Stimulated activated CD4-positive, alpha-beta T cell treated with anti-CD3 and anti-CD28 coated beads, Interleukin-2, amount 100 ng/mL, for 4 hours (primary cell): ENCODE results near the gene DCN.

Experiments used
- DNase-seq: peaks from one replicate; pipeline ENCODE4 v3.0.0-alpha.2; 2020; ENCODE audit warnings: low read depth

DCN gene

GRCh38 chr12:91100906-91101305, 81.7 kb downstream of the DCN start:
- no peak for DNase-seq

GRCh38 chr12:91099836-91100235, 82.8 kb downstream of the DCN start:
- no peak for DNase-seq

- DNase-seq = no peak
These were observed 83.3 kb downstream of the DCN start for GRCh38 chr12:91099341-91099740.

- DNase-seq = no peak
These were observed 83.7 kb downstream of the DCN start for GRCh38 chr12:91098941-91099340.

DNA sequence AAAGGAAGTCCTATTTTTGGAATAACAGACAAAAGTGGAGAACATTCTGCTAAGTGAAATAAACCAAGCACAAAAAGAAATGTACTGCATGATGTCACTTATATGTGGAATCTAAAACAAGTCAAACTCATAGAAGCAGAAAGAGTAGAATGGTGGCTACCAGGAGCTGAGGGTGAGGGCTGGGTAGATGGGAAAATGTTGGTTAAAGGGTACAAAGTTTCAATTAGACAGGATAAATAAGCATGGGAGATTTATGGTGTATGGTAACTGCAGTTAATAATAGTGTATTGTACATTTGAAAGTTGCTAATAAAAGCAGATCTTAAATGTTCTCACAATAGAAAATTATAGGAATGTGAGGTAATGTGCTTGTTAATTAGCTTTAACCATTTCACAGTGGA, 84.2 kb downstream of the DCN start:
- DNase-seq = no peak

DNA sequence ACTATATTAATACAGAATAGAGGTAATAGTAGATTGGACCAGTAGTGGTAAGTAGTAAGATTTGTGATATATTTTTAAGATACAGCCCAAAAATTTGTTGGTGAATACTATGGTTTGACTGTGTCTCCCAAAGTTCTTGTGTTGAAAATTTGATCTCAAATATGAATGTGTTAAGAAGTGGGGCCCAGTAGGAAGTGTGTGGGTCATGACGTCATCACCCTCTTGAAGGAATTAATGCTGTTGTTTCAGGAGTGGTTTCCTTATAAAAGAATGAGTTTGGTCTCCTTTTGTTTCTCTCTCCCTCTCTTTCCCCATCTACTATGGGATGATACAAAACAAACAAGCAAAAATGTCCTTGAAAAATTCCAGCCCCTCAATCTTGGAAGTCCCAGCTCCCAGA, 87.7 kb downstream of the DCN start:
- DNase-seq = no peak

DNA sequence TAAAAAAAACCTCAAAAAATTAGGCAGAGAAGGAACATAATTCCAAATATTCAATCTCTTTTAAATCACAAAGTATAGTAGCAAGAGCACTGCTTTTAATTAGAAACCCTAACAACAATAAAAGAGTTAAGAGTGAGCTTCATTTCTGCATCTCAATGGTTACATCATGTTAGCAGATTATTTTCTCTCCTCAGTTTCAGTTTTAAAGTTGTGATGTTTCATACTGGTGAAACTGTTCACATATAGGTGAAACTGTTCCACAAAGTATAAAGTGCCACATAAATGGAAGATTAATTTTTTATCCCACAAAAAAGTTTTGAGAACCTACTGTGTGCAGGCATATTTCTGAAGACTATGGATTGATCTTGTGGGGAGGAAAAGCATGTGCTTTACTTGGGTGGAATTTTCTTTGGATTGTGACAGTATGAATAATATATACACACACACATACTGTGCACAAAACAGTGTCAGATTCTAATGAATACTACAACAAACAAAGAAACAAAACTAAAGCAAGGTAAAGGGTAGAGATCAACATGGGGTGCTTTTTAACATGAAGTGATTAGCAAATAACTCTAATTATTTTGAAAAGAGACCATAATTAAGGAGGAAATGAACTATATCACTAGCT, 88.5 kb downstream of the DCN start:
- no peak for DNase-seq

DNA sequence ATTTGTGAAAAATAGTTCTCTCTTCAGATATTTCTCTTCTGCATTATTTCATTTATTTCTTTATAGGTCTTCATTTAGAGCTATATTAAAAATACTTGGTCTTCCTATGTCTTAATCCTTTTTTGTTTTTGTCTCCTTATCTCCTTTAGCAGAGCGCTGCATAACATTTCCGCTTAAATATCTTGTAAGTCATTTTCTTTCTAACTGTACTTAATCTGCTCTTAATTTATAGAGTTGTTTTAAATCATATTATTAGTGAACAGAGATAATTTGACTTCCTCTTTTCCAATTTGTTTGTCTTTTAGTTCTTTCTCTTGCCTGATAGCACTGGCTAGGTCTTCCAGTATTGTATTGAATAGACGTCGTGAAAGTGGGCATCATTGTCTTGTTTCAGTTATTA, 89.3 kb downstream of the DCN start:
- no peak for DNase-seq

DNA sequence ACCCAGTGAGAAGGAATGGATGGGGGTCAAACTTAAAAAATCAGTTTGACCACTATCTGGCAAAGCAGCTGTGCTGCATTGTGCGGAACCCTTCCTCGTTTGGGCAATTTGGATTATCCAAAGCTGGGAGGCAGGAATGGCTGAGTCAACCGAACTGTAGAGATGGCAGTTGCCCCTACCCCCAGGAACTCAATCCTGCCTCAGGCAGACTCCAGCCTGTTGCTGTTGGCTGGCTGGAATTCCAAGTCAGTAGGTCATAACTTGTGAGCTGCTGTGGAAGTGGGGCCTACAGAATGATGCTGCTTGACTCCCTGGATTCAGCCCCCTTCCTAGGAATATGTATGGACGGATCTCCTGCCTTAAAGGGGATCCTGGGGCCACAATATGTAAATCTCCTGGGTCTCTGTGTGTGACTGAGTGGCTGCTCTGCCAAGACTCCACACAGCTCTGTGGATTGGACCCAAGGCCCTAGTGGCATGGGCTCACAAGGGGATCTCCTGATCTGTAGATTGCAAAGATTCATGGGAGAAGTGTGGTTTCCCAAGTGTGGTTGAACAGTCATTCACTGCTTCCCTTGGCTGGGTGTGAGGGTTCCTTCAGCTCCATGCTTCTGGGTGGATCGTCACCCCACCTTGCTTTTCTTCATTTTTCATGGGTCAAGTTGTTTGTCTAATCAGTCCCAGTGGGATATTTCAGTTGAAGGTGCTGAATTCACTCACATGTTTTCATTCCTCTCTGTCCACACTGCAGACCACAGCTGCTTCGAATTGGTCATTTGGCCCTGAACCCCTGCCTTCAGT, 90.5 kb downstream of the DCN start:
- no peak for DNase-seq
